WERI-Rb-1 (cell line): Measurements from ENCODE around the gene HLA-DMA.

Source experiments
- DNase-seq: peaks from one replicate; pipeline ENCODE4 v3.0.0-alpha.2; 2020
- H3K27ac ChIP-seq: fragments of 250-450 bp; sonication (Bioruptor Pico); 2 replicates; pipeline ENCODE4 v1.5.1; 2020; ENCODE audit warnings: mild to moderate bottlenecking, moderate library complexity
- H3K27me3 ChIP-seq: fragments of 250-450 bp; sonication (Bioruptor Pico); 2 replicates; pipeline ENCODE4 v1.5.1; 2021; ENCODE audit warnings: mild to moderate bottlenecking, low read depth, moderate library complexity; ENCODE audit not compliant: insufficient read depth, severe bottlenecking
- H3K36me3 ChIP-seq: fragments of 250-450 bp; sonication (Bioruptor Pico); 2 replicates; pipeline ENCODE4 v1.5.1; 2020; ENCODE audit warnings: mild to moderate bottlenecking, moderate library complexity
- H3K4me3 ChIP-seq: 2 replicates; pipeline ENCODE4 v1.5.1; 2011; ENCODE audit warnings: low read depth, mild to moderate bottlenecking, control low read depth, low read length
- H3K9me3 ChIP-seq: fragments of 250-450 bp; sonication (Bioruptor Pico); 2 replicates; pipeline ENCODE4 v1.5.1; 2021; ENCODE audit warnings: mild to moderate bottlenecking, moderate library complexity; ENCODE audit not compliant: severe bottlenecking
- TF ChIP-seq, protein P1 (sequence below): IDR thresholded peaks from 2 replicates; pipeline ENCODE4 v1.5.1; 2011; ENCODE audit warnings: low read depth, mild to moderate bottlenecking, control low read depth, inconsistent platforms, low read length

The HLA-DMA gene

DNA sequence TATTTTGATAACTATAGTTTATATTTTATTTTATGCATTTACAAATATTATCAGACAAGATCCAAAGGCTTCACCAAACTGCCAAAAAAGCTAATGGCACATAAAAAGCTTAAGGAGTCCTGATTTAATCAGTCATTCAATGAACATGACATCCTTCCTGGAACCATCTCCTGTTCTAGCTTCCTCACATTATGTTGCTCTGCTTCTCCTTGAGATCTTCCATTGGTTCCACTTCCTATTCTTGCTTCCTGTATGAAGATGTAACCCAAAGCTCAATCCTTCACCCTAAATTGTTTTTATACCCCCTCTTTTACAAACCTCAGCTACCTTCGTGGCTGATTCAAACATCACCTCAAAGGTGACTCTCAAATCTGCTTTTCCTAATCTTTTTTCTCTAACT, 11.0 kb upstream of the HLA-DMA start:
- TF ChIP-seq, protein P1, sequence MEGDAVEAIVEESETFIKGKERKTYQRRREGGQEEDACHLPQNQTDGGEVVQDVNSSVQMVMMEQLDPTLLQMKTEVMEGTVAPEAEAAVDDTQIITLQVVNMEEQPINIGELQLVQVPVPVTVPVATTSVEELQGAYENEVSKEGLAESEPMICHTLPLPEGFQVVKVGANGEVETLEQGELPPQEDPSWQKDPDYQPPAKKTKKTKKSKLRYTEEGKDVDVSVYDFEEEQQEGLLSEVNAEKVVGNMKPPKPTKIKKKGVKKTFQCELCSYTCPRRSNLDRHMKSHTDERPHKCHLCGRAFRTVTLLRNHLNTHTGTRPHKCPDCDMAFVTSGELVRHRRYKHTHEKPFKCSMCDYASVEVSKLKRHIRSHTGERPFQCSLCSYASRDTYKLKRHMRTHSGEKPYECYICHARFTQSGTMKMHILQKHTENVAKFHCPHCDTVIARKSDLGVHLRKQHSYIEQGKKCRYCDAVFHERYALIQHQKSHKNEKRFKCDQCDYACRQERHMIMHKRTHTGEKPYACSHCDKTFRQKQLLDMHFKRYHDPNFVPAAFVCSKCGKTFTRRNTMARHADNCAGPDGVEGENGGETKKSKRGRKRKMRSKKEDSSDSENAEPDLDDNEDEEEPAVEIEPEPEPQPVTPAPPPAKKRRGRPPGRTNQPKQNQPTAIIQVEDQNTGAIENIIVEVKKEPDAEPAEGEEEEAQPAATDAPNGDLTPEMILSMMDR: no peak
- Histone ChIP-seq H3K27ac (no peak overlapping the region), H3K4me3 (no peak overlapping the region), H3K9me3 (peaks cover 3% of the 10 kb centered on the region), H3K27me3 (no peaks in the 10 kb centered on the region), H3K36me3 (peaks cover 3% of the 10 kb centered on the region; the same call in 1 of the 2 replicates)
- DNase-seq: no peak

DNA sequence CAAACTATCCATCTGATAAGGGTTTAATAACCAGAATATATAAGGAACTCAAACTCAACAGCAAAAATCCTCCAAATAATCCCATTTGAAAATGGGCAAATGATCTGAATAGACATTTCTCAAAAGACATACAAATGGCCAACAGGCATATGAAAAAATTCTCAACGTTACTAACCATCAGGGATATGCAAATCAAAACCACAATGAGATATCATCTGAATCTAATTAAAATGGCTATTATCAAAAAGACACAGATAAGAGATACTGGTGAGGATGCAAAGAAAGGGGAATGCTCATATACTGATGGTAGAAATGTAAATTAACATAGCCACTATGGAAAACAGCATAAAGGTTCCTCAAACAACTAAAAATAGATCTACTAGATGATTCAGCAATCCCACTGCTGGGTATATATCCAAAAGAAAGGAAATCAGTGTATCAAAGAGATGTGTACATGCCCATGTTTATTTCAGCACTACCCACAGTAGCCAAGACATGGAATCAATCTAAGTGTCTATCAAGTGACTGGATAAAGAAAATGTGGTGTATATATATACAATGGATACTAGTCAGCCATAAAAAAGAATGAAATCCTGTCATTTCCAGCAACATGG, 9.4 kb upstream of the HLA-DMA start:
- H3K27ac ChIP-seq: no peak overlapping the region
- H3K27me3 ChIP-seq: no peaks in the 10 kb centered on the region
- no peak overlapping the region for H3K4me3 ChIP-seq
- H3K36me3 ChIP-seq: no peaks in the 10 kb centered on the region
- peaks cover 3% of the 10 kb centered on the region for H3K9me3 ChIP-seq
- TF ChIP-seq, protein P1: no peak
- no peak for DNase-seq

DNA sequence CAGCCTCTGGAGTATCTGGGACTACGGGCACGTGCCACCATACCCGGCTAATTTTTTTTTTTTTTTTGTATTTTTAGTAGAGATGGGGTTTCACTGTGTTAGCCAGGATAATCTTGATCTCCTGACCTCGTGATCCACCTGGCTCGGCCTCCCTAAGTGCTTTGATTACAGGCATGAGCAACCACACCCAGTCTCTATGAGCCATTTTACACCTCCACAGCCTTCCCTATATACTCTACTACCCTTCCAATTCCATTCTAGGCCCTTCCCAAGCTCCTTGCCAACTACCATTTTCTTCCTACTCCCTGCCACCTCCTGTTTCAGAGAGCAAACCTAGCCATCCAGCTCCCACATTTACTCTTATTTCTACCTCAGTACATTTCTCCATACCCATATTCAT, 7.7 kb upstream of the HLA-DMA start:
- Histone ChIP-seq H3K27me3 (no peaks in the 10 kb centered on the region), H3K4me3 (no peak overlapping the region), H3K36me3 (no peaks in the 10 kb centered on the region), H3K27ac (no peak overlapping the region), H3K9me3 (peaks cover 3% of the 10 kb centered on the region)
- TF ChIP-seq, protein P1: no peak
- no peak for DNase-seq

DNA sequence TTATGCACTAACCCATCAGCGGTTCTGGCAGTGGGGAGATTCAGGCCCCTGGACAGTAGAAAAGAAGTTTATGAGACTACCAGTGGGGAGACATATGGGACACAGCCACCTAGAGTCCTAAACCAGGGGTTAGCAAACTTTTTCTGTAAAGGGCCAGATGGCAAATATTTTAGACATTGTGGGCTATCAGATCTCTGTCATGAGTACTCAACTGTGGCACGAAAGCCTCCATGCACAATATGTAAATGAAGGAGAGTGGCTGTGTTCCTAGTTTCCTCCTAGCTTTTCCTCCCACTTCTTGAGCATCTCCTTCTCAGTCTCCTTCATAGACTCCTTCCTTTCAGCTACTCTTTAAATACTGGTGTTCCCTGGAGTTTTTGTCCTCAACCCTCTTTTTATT, 3.3 kb upstream of the HLA-DMA start:
- Histone ChIP-seq H3K9me3 (no peaks in the 10 kb centered on the region), H3K4me3 (no peak overlapping the region)

DNA sequence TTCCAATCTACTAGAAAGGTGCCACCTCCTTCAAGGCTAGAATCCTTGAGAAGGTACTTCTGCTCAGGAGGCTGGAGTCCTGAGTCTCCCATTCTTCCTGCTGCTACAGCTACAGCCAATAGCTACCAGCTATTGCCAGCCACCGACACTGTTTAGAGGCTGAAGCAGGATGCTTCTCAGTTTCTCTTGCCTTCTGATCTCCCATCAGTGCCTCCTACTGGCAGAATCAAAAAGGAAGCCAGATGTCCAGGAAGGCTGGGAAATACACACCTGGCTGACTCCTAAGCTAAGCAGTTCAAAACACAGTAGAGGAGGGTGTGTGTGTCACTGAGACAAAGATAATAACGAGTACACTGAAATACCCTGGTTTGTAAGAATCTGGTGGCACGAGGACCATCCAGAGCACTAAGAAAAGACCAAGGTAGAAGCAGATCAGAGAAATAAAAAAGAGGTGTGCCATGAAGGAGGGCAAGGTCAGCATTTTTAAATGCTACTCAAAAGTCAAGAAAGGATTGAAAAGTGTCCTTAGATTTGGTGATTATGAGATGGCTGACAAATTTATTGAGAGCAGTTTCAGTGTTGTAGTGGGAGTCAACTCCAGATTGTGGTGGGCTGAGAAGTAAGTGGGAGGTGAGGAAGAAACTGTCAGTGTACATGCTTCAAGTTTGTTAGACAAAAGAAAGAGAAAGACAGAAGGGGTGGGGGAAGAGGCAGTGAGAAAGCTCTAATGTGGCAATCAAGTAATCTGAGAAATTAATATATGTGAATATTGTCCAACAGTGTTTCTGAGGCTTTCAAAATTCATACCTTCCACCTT, 2.3 kb upstream of the HLA-DMA start:
- TF ChIP-seq, protein P1: peak; percentile 80
- H3K36me3 ChIP-seq: no peaks in the 10 kb centered on the region
- H3K27me3 ChIP-seq: no peaks in the 10 kb centered on the region
- no peak overlapping the region for H3K4me3 ChIP-seq
- H3K9me3 ChIP-seq: no peaks in the 10 kb centered on the region
- H3K27ac ChIP-seq: no peak overlapping the region
- DNase-seq: peak; percentile 62

More for the DNA sequence above, 3.3 kb upstream of the HLA-DMA start:
- TF ChIP-seq, protein P1: no peak
- Histone ChIP-seq H3K36me3 (no peaks in the 10 kb centered on the region), H3K27ac (no peak overlapping the region), H3K27me3 (no peaks in the 10 kb centered on the region)
- DNase-seq: no peak
